GM21737 (cell line): ENCODE measurements around the gene OR51S1.
"Not testable (repeated sequence)": the region's sequence is repeated elsewhere in the genome, so short reads cannot be mapped to it uniquely, and the experiment has no call there.

Experiments
- ATAC-seq: cut with Tn5 transposase; IDR thresholded peaks from one replicate; pipeline ENCODE4 v1.9.1; 2021; ENCODE audit warnings: mild to moderate bottlenecking, moderate library complexity; ENCODE audit not compliant: unreplicated experiment

The OR51S1 gene

DNA sequence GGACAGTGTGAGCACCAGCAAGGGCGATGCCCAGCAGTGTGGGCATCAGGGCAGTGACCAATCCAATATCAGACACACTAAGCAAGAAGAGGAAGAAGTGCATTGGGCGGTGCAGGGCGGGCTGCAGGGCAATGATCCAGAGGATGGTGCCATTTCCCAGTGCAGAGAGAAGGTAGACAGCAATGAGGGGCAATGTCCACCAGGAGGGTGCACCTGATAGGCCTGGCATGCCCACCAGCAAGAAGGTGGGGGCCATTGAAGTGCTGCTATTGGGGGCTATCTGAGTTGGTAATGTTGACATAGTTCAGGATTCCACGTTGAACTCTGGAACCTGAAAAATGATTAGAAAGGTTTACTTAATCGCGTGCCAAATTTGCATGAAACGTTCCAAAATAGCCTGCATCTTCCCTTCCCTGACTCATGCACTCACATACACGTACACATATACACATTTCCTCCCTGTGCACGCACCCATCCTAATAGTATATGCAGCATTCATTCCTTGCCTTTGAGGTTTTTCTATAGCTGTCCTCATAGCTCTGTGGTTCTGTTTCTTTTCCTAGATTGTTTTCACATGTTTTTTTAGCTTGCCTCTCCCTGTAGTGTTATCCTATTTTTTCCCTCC is at the start of gene OR51S1:
TSS of gene OR51S1 (minus strand) at position 301 of the 625 bp plus-strand sequence. CDS start at position 301, 0 bp downstream.
- no peak for ATAC-seq

GRCh38 chr11:4891996-4892640 is 43.1 kb upstream of the OR51S1 start:
- no peak for ATAC-seq

- ATAC-seq = no peak
Measured at GRCh38 chr11:4890279-4890678, 41.3 kb upstream of the OR51S1 start.

DNA sequence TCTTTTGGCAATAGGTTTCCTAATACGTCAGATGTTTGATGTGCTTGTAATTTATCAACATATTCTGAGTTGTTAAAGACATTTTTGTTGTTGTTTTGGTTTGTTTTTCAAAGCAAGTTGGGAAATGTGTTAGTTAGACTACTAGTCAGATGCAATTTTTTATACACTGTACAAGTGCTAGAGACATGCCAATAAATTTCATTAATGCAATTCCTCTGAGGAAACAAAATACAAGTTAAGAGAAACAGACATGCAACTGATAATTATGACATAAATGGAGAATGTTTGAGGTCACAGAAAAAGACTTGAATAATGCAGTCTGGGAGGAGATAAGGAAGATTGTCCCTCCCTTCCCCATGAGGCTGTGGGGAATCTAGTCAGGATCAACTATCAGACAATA is 38.6 kb upstream of the OR51S1 start:
- no peak for ATAC-seq

DNA sequence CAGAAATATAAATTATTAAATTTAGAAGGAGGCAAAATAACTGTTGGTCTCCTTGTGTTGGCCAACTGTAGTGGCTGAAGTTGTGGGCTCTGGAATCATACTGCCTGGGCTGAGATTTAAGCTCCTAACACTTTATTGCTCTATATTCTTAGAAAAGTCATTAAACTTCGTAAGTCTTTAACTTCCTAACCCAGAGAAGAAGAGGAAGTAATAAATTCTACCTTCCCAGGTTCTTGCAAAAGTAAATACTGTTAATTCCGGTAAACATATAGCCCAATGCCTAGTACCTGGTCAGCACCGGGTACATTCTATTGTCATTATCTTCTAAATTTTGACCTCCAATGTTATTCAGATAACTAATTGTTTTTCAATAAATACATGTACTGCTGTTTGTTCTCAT is 37.2 kb upstream of the OR51S1 start:
- no peak for ATAC-seq

- ATAC-seq = no peak
Measured at GRCh38 chr11:4884361-4884760, 35.4 kb upstream of the OR51S1 start.

DNA sequence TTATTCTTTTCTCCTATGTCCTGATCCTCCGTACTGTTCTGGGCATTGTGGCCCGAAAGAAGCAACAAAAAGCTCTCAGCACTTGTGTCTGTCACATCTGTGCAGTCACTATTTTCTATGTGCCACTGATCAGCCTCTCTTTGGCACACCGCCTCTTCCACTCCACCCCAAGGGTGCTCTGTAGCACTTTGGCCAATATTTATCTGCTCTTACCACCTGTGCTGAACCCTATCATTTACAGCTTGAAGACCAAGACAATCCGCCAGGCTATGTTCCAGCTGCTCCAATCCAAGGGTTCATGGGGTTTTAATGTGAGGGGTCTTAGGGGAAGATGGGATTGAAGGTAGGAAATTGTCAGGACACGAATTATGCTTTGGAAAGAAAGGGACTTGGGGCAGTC is 33.5 kb upstream of the OR51S1 start:
- no peak for ATAC-seq

DNA sequence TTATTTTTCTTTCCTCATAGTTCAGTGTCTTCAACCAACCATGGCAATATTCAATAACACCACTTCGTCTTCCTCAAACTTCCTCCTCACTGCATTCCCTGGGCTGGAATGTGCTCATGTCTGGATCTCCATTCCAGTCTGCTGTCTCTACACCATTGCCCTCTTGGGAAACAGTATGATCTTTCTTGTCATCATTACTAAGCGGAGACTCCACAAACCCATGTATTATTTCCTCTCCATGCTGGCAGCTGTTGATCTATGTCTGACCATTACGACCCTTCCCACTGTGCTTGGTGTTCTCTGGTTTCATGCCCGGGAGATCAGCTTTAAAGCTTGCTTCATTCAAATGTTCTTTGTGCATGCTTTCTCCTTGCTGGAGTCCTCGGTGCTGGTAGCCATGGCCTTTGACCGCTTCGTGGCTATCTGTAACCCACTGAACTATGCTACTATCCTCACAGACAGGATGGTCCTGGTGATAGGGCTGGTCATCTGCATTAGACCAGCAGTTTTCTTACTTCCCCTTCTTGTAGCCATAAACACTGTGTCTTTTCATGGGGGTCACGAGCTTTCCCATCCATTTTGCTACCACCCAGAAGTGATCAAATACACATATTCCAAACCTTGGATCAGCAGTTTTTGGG is 33.0 kb upstream of the OR51S1 start, which contains the start of gene OR51T1:
TSS of gene OR51T1 (plus strand) at position 41 of the 641 bp plus-strand sequence. CDS start at position 41, 0 bp downstream.
- ATAC-seq = no peak

GRCh38 chr11:4881188-4881587 is 32.2 kb upstream of the OR51S1 start:
- ATAC-seq = no peak

DNA sequence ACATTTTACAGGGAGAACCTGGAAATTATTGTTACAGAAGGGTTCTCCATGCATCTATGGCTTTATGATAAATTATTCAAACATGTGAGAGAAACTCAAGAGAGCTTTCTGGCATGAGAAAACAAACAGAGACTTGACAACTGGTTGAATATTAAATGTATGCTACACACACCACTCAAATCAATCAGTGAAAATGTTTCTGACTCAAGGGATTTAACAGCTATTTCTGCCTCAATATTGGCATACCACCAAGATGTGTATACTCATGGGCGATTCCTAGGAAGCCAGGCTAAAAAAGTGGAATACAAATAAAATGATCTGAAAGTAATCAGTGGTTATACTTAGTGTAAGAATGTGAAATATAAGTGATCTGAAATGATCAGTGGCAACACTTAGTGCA is 16.8 kb upstream of the OR51S1 start:
- no peak for ATAC-seq

DNA sequence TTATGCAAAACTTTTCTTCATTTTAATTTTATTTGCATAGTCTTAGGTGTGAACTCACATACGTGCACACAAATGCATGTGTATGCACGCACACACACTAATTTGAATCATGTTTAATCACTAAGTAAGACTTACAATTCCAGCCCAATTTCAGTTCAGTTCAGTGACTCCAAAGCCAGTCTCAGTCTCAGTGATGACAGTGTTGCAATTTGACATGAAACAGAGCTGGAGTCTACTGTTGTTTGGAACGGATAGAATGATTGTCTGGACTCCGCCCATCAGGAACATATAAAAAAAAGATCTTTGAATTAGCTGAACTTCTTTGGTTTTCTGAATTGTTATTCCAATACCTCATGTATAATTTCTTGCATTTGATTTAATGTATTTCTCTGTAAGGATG is 14.9 kb upstream of the OR51S1 start:
- no peak for ATAC-seq

DNA sequence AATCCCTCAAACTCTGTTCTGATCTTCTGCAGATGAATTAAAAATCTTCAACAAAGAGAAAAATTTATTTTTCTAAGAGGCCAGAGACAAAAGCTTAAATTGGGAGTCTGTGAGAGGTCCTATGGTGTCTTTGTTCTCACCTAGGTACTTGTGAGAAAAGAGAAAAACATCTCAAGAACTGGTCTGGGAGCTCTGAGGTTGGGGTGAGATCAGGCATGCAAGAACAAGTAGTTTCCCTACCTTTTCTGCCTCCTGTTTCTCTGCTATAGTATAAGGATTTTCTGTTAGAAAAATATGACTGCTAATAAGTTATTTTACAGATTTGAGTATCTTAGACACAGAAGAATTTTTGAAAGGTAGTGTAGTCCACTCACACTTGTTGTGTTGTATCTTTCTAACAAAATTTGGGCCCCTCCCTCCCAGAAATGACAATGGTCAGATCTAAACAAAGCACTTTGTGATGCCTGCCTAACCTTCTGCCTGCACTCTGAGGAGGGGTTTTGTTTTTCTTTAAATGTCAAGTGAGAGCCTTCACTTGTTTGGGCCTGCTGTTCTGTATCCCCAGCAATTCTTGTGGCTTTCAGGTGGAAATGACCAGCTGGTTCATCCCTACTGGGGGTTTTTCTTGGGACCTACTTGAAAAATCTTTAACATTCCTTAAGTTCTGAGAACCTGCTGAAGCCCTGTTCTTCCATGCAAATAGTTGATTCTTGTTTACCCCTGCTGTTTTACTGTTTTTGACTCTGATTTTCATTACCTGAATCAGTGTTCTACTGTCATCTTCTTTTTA is 13.6 kb upstream of the OR51S1 start:
- no peak for ATAC-seq

GRCh38 chr11:4854286-4854685 is 5.3 kb upstream of the OR51S1 start:
- not testable (repeated sequence) for ATAC-seq

GRCh38 chr11:4851033-4851432 is 2.0 kb upstream of the OR51S1 start:
- no peak for ATAC-seq

- no peak for ATAC-seq
Measured at GRCh38 chr11:4839851-4840549, 9.0 kb downstream of the OR51S1 start.

- no peak for ATAC-seq
Measured at GRCh38 chr11:4830909-4831308, 18.1 kb downstream of the OR51S1 start.

DNA sequence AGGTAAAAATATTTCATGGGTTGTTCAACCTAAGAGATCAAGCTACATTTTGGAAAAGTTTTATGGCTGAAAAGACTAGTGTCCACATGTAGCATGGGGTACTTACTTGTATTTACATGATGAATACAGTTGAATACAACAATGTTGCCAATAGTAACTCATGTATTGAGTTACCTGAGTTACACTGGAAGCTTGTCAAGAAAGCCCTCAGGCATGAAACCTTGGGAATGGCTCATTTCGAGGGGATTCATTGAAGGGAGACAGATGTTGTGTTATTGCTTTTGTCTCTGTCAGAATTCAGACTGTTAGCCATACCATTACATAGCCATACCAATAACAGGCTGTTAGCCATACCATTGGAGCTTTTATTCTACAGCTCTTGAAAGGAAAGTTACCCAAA is 18.7 kb downstream of the OR51S1 start:
- ATAC-seq = no peak

DNA sequence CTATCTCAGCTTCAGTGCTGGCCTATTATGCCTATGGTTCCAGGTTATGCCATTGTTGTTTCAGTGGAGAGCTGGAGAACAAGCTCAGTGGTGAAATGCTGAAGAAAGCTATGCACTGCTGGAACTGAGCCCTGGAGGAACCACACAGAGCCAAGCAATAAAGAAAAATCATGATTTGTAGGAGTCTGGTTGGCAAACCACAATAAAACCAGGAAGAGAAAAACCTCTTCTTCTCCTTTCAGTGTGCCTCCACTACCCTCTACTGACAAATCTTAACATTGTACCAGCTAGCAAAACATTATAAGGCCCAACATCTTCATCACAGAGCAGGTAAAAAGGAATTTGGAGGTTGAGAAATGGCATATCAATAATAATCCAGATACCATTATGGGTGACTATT is 22.6 kb downstream of the OR51S1 start:
- ATAC-seq = no peak

DNA sequence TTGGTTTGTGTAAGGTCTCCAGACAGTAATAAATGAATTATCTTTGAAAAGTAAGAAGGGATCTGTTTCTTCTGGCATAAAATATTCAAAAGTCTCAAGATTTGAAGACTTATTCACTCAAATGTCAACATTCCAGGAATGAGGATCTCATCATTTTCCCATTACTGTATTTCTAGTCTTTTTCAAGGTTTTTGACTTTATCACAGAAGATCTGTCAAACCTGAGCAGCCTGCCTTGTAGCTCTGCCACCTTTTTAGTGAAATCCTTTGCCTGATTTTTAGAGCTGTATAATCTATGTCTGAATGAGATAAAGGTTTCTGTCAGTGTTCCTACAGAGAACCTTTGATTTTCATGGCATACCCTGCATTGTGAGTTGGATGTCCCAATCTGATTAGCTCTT is 23.9 kb downstream of the OR51S1 start:
- no peak for ATAC-seq

DNA sequence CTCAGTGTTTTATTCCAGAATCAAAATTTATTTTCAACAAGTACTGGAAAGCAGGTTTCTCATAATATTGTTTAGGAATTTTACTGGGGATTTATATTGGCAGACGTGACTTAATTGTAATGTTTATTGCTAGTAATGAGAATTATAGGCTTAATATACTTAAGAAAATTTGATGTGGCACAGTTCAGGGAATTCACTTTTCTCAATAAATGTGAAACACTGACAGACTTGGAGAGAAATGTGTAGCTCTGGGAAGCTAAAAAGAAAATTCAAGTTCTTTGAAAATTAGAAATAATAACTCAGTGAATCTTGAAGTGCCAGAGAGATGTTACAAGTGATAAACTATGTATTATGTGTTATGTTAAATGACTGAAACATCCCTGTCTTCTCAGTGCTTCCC is 28.0 kb downstream of the OR51S1 start, which contains the start of gene OR51F2:
TSS of gene OR51F2 (plus strand) at position 301 of the 400 bp plus-strand sequence. CDS start 101 bp downstream, outside the sequence.
- no peak for ATAC-seq

DNA sequence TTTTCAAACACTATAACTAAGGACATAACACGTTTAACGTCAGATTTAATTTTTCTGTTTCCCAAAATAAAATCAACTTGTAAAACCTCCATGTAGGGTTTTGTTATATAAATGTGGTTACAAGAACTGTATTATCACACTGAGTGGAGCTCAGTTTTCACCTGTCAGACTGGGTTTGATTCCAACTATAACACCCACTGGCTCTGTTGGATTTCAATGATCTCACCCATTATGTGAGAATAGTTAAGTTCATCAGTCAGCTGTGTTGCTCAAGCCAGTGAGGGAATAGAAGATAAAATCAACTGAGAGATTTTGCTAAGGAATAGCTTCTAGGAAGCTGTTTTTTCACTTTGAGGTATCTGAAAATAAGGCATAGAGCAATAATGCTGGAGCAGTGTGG is 39.8 kb downstream of the OR51S1 start:
- no peak for ATAC-seq
